HepG2 (cell line): ENCODE results near the gene LRRC32. TPM values are rescaled to one million over a fixed set of nuclear protein-coding genes. Genes with fewer than 3 reads are reported as not detected.
A peak's percentile ranks its signal among the peaks of the same experiment; 100 is the strongest.

Experiments used
- ATAC-seq: fragments of 200-7000 bp; cut with Tn5 transposase; 3 replicates; pipeline ENCODE4 v1.9.1; 2020; ENCODE audit warnings: mild to moderate bottlenecking, moderate library complexity
- BruUV-seq: library from RNA; stranded (reverse); fragments of 400-500 nt; replicated peaks from 2 replicates; lab custom pipeline; 2021; lab: Mats Ljungman, UMichigan
- CTCF ChIA-PET: fragments of 300-600 bp; formaldehyde crosslinking; extraction: SDS; loops from one replicate; lab custom pipeline; 2021; ENCODE audit warnings: low total read pairs, inconsistent platforms, low intra/inter-chr PET ratio; lab: Yijun Ruan, JAX
- POLR2A ChIA-PET: fragments of 350-600 bp; sonication (Branson Sonifier 250); formaldehyde crosslinking; loops from one replicate; lab custom pipeline; 2020; ENCODE audit warnings: antibody characterized with exemption, inconsistent platforms; lab: Yijun Ruan, JAX
- DNase-seq: peaks from one replicate; pipeline ENCODE4 v3.0.0-alpha.2; 2015; ENCODE audit warnings: low spot score
- FAIRE-seq: peaks from 3 replicates; lab custom pipeline; 2011; peaks lifted over from hg19 to GRCh38; lab: Jason Lieb, UNC
- H2AFZ ChIP-seq: one replicate; pipeline ENCODE4 v1.6.1; 2011; ENCODE audit warnings: low read length, inconsistent platforms
- H3K27ac ChIP-seq: fragments of 300-600 bp; 3 replicates; pipeline ENCODE4 v1.8.0; 2011; ENCODE audit warnings: mixed run types, mild to moderate bottlenecking, mixed read lengths, low read length, inconsistent platforms; ENCODE audit not compliant: insufficient read depth; ENCODE audit errors: extremely low read length
- H3K27me3 ChIP-seq, 2 experiments: fragments of 200-600 bp in 1 of 2; 2 replicates in 1 of 2; 3 replicates in 1 of 2; pipeline versions ENCODE4 v1.6.0 to v1.8.0; 2011; ENCODE audit warnings: low read length in 2 of 2, mild to moderate bottlenecking in 2 of 2, moderate library complexity in 2 of 2, inconsistent platforms in 1 of 2; ENCODE audit not compliant: insufficient read depth in 2 of 2, control insufficient read depth in 1 of 2
- H3K36me3 ChIP-seq, 2 experiments: fragments of 200-600 bp in 1 of 2; replicated peaks in 1 of 2; 2 replicates in 1 of 2; 3 replicates in 1 of 2; pipeline versions ENCODE4 v1.5.1 to v1.8.0; 2011; ENCODE audit warnings: low read length in 2 of 2, inconsistent platforms in 1 of 2; ENCODE audit not compliant: insufficient read depth in 2 of 2, control insufficient read depth in 1 of 2
- H3K4me1 ChIP-seq: 2 replicates; pipeline ENCODE4 v1.5.1; 2012; ENCODE audit warnings: low read length, inconsistent platforms; ENCODE audit not compliant: insufficient read depth
- H3K4me2 ChIP-seq: 2 replicates; pipeline ENCODE4 v1.6.0; 2011; ENCODE audit warnings: low read depth, low read length, inconsistent platforms
- H3K4me3 ChIP-seq, 3 experiments: fragments of 200-600 bp in 1 of 3; sonication (generic), shearing (Covaris generic) in 1 of 3; replicated peaks in 1 of 3; 2 replicates each; pipeline ENCODE4 v1.5.1; 2011 to 2016; ENCODE audit warnings: low read length in 3 of 3, inconsistent platforms in 2 of 3, low read depth in 2 of 3, mild to moderate bottlenecking in 2 of 3, control low read depth in 1 of 3, mixed read lengths in 1 of 3; ENCODE audit not compliant: insufficient read depth in 1 of 3
- H3K79me2 ChIP-seq: one replicate; pipeline ENCODE4 v1.6.1; 2011; ENCODE audit warnings: low read length, inconsistent platforms; ENCODE audit not compliant: insufficient read depth
- H3K9ac ChIP-seq: 2 replicates; pipeline ENCODE4 v1.6.0; 2011; ENCODE audit warnings: mild to moderate bottlenecking, low read depth, low read length, inconsistent platforms; ENCODE audit not compliant: insufficient read depth
- H3K9me3 ChIP-seq: 2 replicates; pipeline ENCODE4 v1.5.1; 2012; ENCODE audit warnings: mild to moderate bottlenecking, low read length
- H4K20me1 ChIP-seq: 2 replicates; pipeline ENCODE4 v1.6.0; 2011; ENCODE audit warnings: inconsistent platforms, mild to moderate bottlenecking, low read length, moderate library complexity; ENCODE audit not compliant: insufficient read depth
- CEBPG ChIP-seq: IDR thresholded peaks from 2 replicates; pipeline ENCODE4 v1.6.1; 2016
- DMTF1 ChIP-seq: sonication (generic); formaldehyde crosslinking; IDR thresholded peaks from 2 replicates; pipeline ENCODE4 v1.4.0; 2020; ENCODE audit warnings: mild to moderate bottlenecking, missing genetic modification reagents
- DRAP1 ChIP-seq: IDR thresholded peaks from 2 replicates; pipeline ENCODE4 v1.6.1; 2016; ENCODE audit warnings: missing genetic modification reagents, missing compliant biosample characterization
- EP300 ChIP-seq, 3 experiments: sonication (generic) in 1 of 3; formaldehyde crosslinking in 1 of 3; IDR thresholded peaks; 2 replicates each; pipeline versions ENCODE4 v1.5.1 to v1.6.1; 2011 to 2020; ENCODE audit warnings: low read depth in 2 of 3, low read length in 2 of 3, borderline replicate concordance in 1 of 3, improper control_type of control experiment in 1 of 3, mild to moderate bottlenecking in 1 of 3, missing genetic modification reagents in 1 of 3, moderate library complexity in 1 of 3
- ERF ChIP-seq: IDR thresholded peaks from 2 replicates; pipeline ENCODE4 v1.6.1; 2018; ENCODE audit warnings: missing biosample characterization, missing genetic modification reagents
- JARID2 ChIP-seq: sonication (generic); formaldehyde crosslinking; IDR thresholded peaks from 2 replicates; pipeline ENCODE4 v1.8.1; 2023; ENCODE audit warnings: missing genetic modification reagents, inconsistent platforms; ENCODE audit not compliant: insufficient replicate concordance
- JUND ChIP-seq: sonication (generic); formaldehyde crosslinking; IDR thresholded peaks from 2 replicates; pipeline ENCODE4 v1.8.0; 2022; ENCODE audit warnings: mild to moderate bottlenecking, missing genetic modification reagents
- MBNL3 ChIP-seq: fragments of 250-450 bp; sonication (Bioruptor Pico); conservative IDR thresholded peaks from 2 replicates; pipeline ENCODE4 v1.8.0; 2022; ENCODE audit warnings: mild to moderate bottlenecking, inconsistent platforms
- MTERF4 ChIP-seq: sonication (generic); formaldehyde crosslinking; IDR thresholded peaks from 2 replicates; pipeline ENCODE4 v1.8.0; 2023; ENCODE audit warnings: mild to moderate bottlenecking, missing genetic modification reagents
- MYC ChIP-seq: sonication (generic); formaldehyde crosslinking; IDR thresholded peaks from 2 replicates; pipeline ENCODE4 v1.9.0; 2021; ENCODE audit warnings: missing genetic modification reagents, borderline replicate concordance
- SALL1 ChIP-seq: sonication (generic); formaldehyde crosslinking; IDR thresholded peaks from 2 replicates; pipeline ENCODE4 v1.8.0; 2022; ENCODE audit warnings: mild to moderate bottlenecking, missing genetic modification reagents
- TFDP1 ChIP-seq: IDR thresholded peaks from 2 replicates; pipeline ENCODE4 v1.6.1; 2016; ENCODE audit warnings: missing compliant biosample characterization, missing genetic modification reagents, borderline replicate concordance
- ZNF768 ChIP-seq: sonication (generic); formaldehyde crosslinking; IDR thresholded peaks from 2 replicates; pipeline ENCODE4 v1.4.0; 2020; ENCODE audit warnings: missing genetic modification reagents
- ZNF879 ChIP-seq: sonication (generic); formaldehyde crosslinking; IDR thresholded peaks from 2 replicates; pipeline ENCODE4 v1.8.1; 2023; ENCODE audit warnings: missing genetic modification reagents
- WGBS: methylation state at CpG from one replicate; pipeline ENCODE4 v1.1.6; 2017; ENCODE audit warnings: low lambda C conversion rate; 5-methylcytosine and 5-hydroxymethylcytosine counted together
- in situ Hi-C: cut with HindIII; loops from 2 replicates; pipeline ENCODE4 v1.10.0; 2017; ENCODE audit warnings: low pct_unique_long_range_greater_than_20kb; ENCODE audit not compliant: extremely low pct_ligation_motif_present
- intact Hi-C: fragments of 100-400 bp; cut with micrococcal nuclease; formaldehyde crosslinking; loops from one replicate; pipeline ENCODE4 v1.10.0; 2022; ENCODE audit not compliant: unreplicated experiment
- polyA plus RNA-seq, 8 experiments: library from polyadenylated mRNA; depleted of rRNA in 3 of 8; stranded (reverse) in 7 of 8; unstranded in 1 of 8; fragments of >200 nt; fragmentation: Illumina TruSeq in 4 of 8; extraction: Trizol in 4 of 8; gene quantifications; 2 replicates each; pipeline versions ENCODE4 v1.2.1 to v1.2.3, GENCODE V29; 2011 to 2016; ENCODE audit warnings: low read depth in 4 of 8, missing spikeins in 1 of 8, mixed read lengths in 1 of 8; ENCODE audit not compliant: insufficient read depth in 1 of 8
- total RNA-seq, 5 experiments: library from RNA; depleted of rRNA; stranded (reverse); fragments of >200 nt; fragmentation: Illumina TruSeq; extraction: Trizol; gene quantifications; 2 replicates each; pipeline ENCODE4 v1.2.3, GENCODE V29; 2016; ENCODE audit warnings: low read depth in 1 of 5

Gene LRRC32
- total and polyA plus RNA-seq, 2 of the 13 experiments (the other 11 are each of a cell fraction or from before 2014, with no cell fraction given), result 0.07 TPM; not detected in 1

- Histone ChIP-seq H3K9ac (no peak overlapping the region), H3K27ac (no peak overlapping the region), H3K4me1 (no peaks in the 10 kb centered on the region), H4K20me1 (no peaks in the 10 kb centered on the region), H3K36me3 (no peaks in the 10 kb centered on the region), H3K4me2 (no peak overlapping the region), H3K4me3 (no peak overlapping the region), H2AFZ (no peak overlapping the region), H3K79me2 (no peaks in the 10 kb centered on the region), H3K27me3 (peaks cover 9 to 42% of the 10 kb centered on the region in 2 experiments; a peak in 3 of 5 replicates), H3K9me3 (no peaks in the 10 kb centered on the region)
- ChIA-PET POLR2A (no interaction called here), CTCF (no interaction called here)
- ATAC-seq, result no peak
- in situ Hi-C loops (no loop called here), intact Hi-C loops (loop anchor here (5.0 kb wide), 1 partner anchor 1499 kb away; no protein-coding TSS in a partner anchor)
- TF ChIP-seq EP300 (IDR thresholded peaks at IDR 0.05; ENCODE audit: low read depth in 2 of 2, low read length in 2 of 2) (no peak), EP300 (CRISPR knock-in tag; IDR thresholded peaks at IDR 0.05; ENCODE audit: borderline replicate concordance) (no peak), ZNF768 (CRISPR knock-in tag) (peak; percentile 36; the same call in 1 of the 2 replicates), DMTF1 (CRISPR knock-in tag) (no peak)
- FAIRE-seq, result no peak
- DNase-seq, result no peak
- BruUV-seq, result no TSS peak
- 17% methylated on average over 1 of the region's 1 CpG for WGBS
Measured at GRCh38 chr11:76691655-76692054, 21.1 kb upstream of the LRRC32 start.

GRCh38 chr11:76690736-76691135 lies 20.2 kb upstream of the LRRC32 start:
- ChIA-PET POLR2A (no interaction called here), CTCF (no interaction called here)
- 0 out of 3 replicates have a peak, but pooled peaks have one; percentile 34 for ATAC-seq
- Histone ChIP-seq H3K4me3 (no peak overlapping the region), H4K20me1 (no peaks in the 10 kb centered on the region), H3K9me3 (no peaks in the 10 kb centered on the region), H3K79me2 (no peaks in the 10 kb centered on the region), H2AFZ (no peak overlapping the region), H3K36me3 (no peaks in the 10 kb centered on the region), H3K4me1 (no peaks in the 10 kb centered on the region), H3K27me3 (peaks cover 9 to 48% of the 10 kb centered on the region in 2 experiments; a peak in 3 of 5 replicates), H3K4me2 (no peak overlapping the region), H3K9ac (no peak overlapping the region), H3K27ac (no peak overlapping the region)
- BruUV-seq, result no TSS peak
- FAIRE-seq, result no peak
- 20% methylated on average over 3 of the region's 3 CpGs for WGBS
- intact Hi-C loops, result loop anchor here (5.0 kb wide), 1 partner anchor 1498 kb away; no protein-coding TSS in a partner anchor
- in situ Hi-C loops, result no loop called here
- no peak for DNase-seq
- TF ChIP-seq DRAP1, result no peak
- TF ChIP-seq MYC (CRISPR knock-in tag), result no peak
- no peak for TF ChIP-seq ZNF879 (CRISPR knock-in tag)
- TF ChIP-seq CEBPG (CRISPR knock-in tag), result 0 out of 2 replicates have a peak, but pooled peaks have one; percentile 34
- TF ChIP-seq TFDP1, result no peak
- TF ChIP-seq ERF, result no peak
- no peak for TF ChIP-seq MTERF4
- no peak for TF ChIP-seq JUND (CRISPR knock-in tag)
- TF ChIP-seq SALL1 (CRISPR knock-in tag), result no peak
- no peak for TF ChIP-seq JARID2
- no peak for TF ChIP-seq MBNL3 (CRISPR knock-in tag)
